ENCODE measurements around the gene NEXN. TPM values are rescaled to one million over a fixed set of nuclear protein-coding genes. Genes with fewer than 3 reads are reported as not detected.
A peak's percentile ranks its signal among the peaks of the same experiment; 100 is the strongest.
"Not testable (repeated sequence)": the region's sequence is repeated elsewhere in the genome, so short reads cannot be mapped to it uniquely, and the experiment has no call there.

Gene NEXN
- polyA plus RNA-seq, 1 donor = 288 TPM

GRCh38 chr1:77961392-77961791 lies 73.0 kb downstream of the NEXN start:
- no peak for DNase-seq (ENCODE audit: low read depth)

GRCh38 chr1:77966291-77966690 lies 77.9 kb downstream of the NEXN start:
- DNase-seq (ENCODE audit: low read depth) = no peak

- DNase-seq (ENCODE audit: low read depth) = no peak
Measured at GRCh38 chr1:77970192-77970591, 81.8 kb downstream of the NEXN start.

- DNase-seq (ENCODE audit: low read depth) = no peak
Measured at GRCh38 chr1:77972080-77972479, 83.7 kb downstream of the NEXN start.

GRCh38 chr1:77975386-77975785 lies 87.0 kb downstream of the NEXN start:
- DNase-seq (ENCODE audit: low read depth) = no peak

- DNase-seq (ENCODE audit: low read depth) = no peak
Measured at GRCh38 chr1:77975907-77976306, 87.5 kb downstream of the NEXN start.

GRCh38 chr1:77976433-77977076 lies 88.1 kb downstream of the NEXN start:
- no peak for DNase-seq (ENCODE audit: low read depth)

- no peak for DNase-seq (ENCODE audit: low read depth)
Measured at GRCh38 chr1:77977989-77978292, 89.5 kb downstream of the NEXN start.

GRCh38 chr1:77978293-77978968 lies 90.0 kb downstream of the NEXN start:
- DNase-seq (ENCODE audit: low read depth) = peak; percentile 89

GRCh38 chr1:77978969-77979876 lies 90.8 kb downstream of the NEXN start, which contains the start of gene FUBP1:
Gene FUBP1, minus strand, starts transcription at chr1:77979072. Its CDS starts 68 bp downstream, at chr1:77979004.
- peak; percentile 100 for DNase-seq (ENCODE audit: low read depth)

GRCh38 chr1:77983352-77983996 lies 95.0 kb downstream of the NEXN start:
- not testable (repeated sequence) for DNase-seq (ENCODE audit: low read depth)

GRCh38 chr1:77983997-77984355 lies 95.6 kb downstream of the NEXN start:
- DNase-seq (ENCODE audit: low read depth) = no peak

- DNase-seq (ENCODE audit: low read depth) = no peak
Measured at GRCh38 chr1:77984629-77985028, 96.2 kb downstream of the NEXN start.

GRCh38 chr1:77986810-77987209 lies 98.4 kb downstream of the NEXN start:
- no peak for DNase-seq (ENCODE audit: low read depth)

- no peak for DNase-seq (ENCODE audit: low read depth)
Measured at GRCh38 chr1:77987919-77988318, 99.5 kb downstream of the NEXN start.

- no peak for DNase-seq (ENCODE audit: low read depth)
Measured at GRCh38 chr1:77989744-77990143, 101.3 kb downstream of the NEXN start.

- DNase-seq (ENCODE audit: low read depth) = no peak
Measured at GRCh38 chr1:77990629-77991204, 102.3 kb downstream of the NEXN start.

- no peak for DNase-seq (ENCODE audit: low read depth)
Measured at GRCh38 chr1:77991638-77992037, 103.2 kb downstream of the NEXN start.

All from forelimb muscle (tissue), 1 donor.